Measurements from ENCODE around the gene CRB3. TPM values are rescaled to one million over a fixed set of nuclear protein-coding genes. Genes with fewer than 3 reads are reported as not detected.
A peak's percentile ranks its signal among the peaks of the same experiment; 100 is the strongest.

The CRB3 gene
- total RNA-seq, 4 donors from 2014 or later = 21.5 to 245 (median 190) TPM

- peaks cover 0 to 17% (median 0%) of the 10 kb centered on the region in 3 donors for H3K36me3 ChIP-seq
- no peak overlapping the region for H3K4me3 ChIP-seq
- no peak overlapping the region for H3K27ac ChIP-seq
- H3K9me3 ChIP-seq = no peaks in the 10 kb centered on the region
- H3K4me1 ChIP-seq = peaks cover 0 to 1% (median 0%) of the 10 kb centered on the region in 4 donors
- TF ChIP-seq POLR2A (IDR thresholded peaks at IDR 0.05) (no peak), CTCF (IDR thresholded peaks at IDR 0.05) (no peak)
- DNase-seq = no peak
- no peaks in the 10 kb centered on the region for H3K27me3 ChIP-seq
These were observed 6.1 kb downstream of the CRB3 start for GRCh38 chr19:6470173-6470572.

- H3K27me3 ChIP-seq = no peaks in the 10 kb centered on the region
- peaks cover 0 to 9% (median 0%) of the 10 kb centered on the region in 4 donors for H3K4me1 ChIP-seq
- H3K9me3 ChIP-seq = no peaks in the 10 kb centered on the region
- no peak overlapping the region for H3K4me3 ChIP-seq
- DNase-seq = no peak
- TF ChIP-seq POLR2A (IDR thresholded peaks at IDR 0.05) = no peak
- no peak for TF ChIP-seq CTCF (IDR thresholded peaks at IDR 0.05)
- peaks cover 0 to 21% (median 0%) of the 10 kb centered on the region in 3 donors for H3K36me3 ChIP-seq
- H3K27ac ChIP-seq = no peak overlapping the region
These were observed 7.0 kb downstream of the CRB3 start for GRCh38 chr19:6471076-6471475.

- peaks cover 0 to 11% (median 0%) of the 10 kb centered on the region in 3 donors for H3K36me3 ChIP-seq
- no peak overlapping the region for H3K27ac ChIP-seq
- peaks cover 0 to 18% (median 0%) of the 10 kb centered on the region in 4 donors for H3K4me1 ChIP-seq
- no peaks in the 10 kb centered on the region for H3K27me3 ChIP-seq
- no peak for DNase-seq
- H3K4me3 ChIP-seq = no peak overlapping the region
- no peaks in the 10 kb centered on the region for H3K9me3 ChIP-seq
- no peak for TF ChIP-seq CTCF (IDR thresholded peaks at IDR 0.05)
- no peak for TF ChIP-seq POLR2A (IDR thresholded peaks at IDR 0.05)
These were observed 8.6 kb downstream of the CRB3 start for GRCh38 chr19:6472713-6473112.

GRCh38 chr19:6473647-6474046 lies 9.6 kb downstream of the CRB3 start:
- Histone ChIP-seq H3K9me3 (no peaks in the 10 kb centered on the region), H3K4me1 (peaks cover 0 to 18% (median 0%) of the 10 kb centered on the region in 4 donors), H3K27ac (no peak overlapping the region), H3K4me3 (no peak overlapping the region), H3K36me3 (peaks cover 0 to 7% (median 0%) of the 10 kb centered on the region in 3 donors), H3K27me3 (no peaks in the 10 kb centered on the region)
- no peak for TF ChIP-seq CTCF (IDR thresholded peaks at IDR 0.05)
- TF ChIP-seq POLR2A (IDR thresholded peaks at IDR 0.05) = no peak
- peak in 2 of 3 donors; percentile 67 to 71 for DNase-seq

- Histone ChIP-seq H3K36me3 (peaks cover 0 to 4% (median 0%) of the 10 kb centered on the region in 3 donors), H3K27ac (no peak overlapping the region), H3K4me1 (peaks cover 0 to 18% (median under 1%) of the 10 kb centered on the region in 4 donors), H3K9me3 (no peaks in the 10 kb centered on the region), H3K27me3 (no peaks in the 10 kb centered on the region), H3K4me3 (peak overlapping the region in 2 of 4 donors; percentile 38 to 40)
- DNase-seq = no peak
- no peak for TF ChIP-seq POLR2A (IDR thresholded peaks at IDR 0.05)
- TF ChIP-seq CTCF (IDR thresholded peaks at IDR 0.05) = no peak
These were observed 11.4 kb downstream of the CRB3 start for GRCh38 chr19:6475321-6476108.
